Endothelial cell of hepatic sinusoid (primary cell): Measurements from ENCODE around the gene ZNF526.

Experiments used
- in situ Hi-C: cut with HindIII; loops from 2 replicates; pipeline ENCODE4 v1.10.0; 2017; ENCODE audit warnings: low sequenced_read_pairs

ZNF526 gene

GRCh38 chr19:42245231-42245630, 25.1 kb downstream of the ZNF526 start:
- in situ Hi-C loops, result no loop called here

DNA sequence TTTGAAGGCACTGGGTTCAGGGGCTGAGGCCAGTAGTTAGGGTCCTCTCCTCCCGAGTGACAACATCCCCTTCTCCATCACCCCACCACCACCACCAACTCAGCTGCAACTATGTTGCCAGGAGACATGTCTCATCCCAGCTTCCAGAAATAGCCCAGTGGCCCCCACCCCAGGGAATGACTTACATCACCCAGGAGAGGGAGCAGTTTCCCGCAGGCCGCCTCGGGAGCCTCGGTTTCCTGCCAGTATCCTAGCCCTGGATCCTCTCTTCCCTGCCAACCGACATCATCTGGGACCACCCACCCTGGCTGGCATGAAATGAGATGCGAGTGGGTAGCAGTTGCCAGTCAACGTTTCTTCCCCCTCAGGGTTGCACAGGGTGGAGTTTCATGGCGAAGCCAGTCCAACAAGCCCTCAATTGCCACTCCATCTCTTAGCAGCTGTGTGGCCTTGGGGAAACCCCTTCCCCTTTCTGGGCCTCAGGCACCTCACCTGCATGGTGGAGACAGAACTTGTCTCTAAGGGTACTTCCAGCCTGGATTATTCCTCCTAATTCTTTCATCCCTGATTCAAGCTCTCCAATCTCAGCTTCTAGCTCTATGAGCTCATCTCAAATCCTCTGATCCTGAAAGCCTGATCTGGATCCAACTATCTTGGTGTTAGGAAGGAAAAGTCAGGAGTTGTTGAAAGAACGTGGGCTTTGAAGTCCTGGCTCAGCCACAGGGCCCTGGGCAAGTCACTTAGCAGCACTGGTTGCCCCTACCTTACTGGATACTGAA, 26.2 kb downstream of the ZNF526 start:
- in situ Hi-C loops, result no loop called here

DNA sequence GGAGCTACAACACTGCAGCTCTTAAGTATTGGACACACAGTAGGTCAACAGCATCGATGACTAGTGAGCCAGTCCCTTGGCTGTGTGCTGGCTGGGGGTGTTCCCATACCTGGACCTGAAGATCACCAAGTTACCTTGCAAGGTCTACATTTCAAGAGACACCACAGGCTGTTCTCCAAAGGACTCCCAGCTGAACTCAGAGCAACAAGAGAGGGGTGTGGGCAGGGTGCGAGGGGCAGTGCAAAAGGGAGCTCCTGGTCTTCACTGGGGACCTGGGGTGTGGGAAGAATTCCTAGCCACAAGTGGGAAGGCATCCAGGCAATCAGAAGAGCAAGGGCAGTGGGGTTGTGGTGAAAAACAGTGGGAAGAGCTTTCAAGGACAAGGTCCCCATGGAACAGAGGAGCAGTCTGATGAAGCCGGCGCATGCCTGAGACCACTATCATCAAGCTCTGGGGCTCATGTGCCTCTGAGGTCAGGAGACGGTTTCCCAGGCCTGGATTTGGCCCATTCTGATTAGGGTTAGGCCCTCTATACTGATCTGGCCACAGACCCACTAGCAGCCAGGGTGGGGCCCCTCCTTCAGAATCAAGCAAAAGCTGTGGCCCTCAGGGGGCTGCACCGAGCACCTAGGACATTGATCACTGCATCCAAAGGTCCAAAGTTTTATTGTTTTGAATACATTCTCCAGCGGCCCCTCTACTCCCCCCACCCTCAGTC, 27.0 kb downstream of the ZNF526 start:
- in situ Hi-C loops, result no loop called here

- in situ Hi-C loops, result no loop called here
Observed at GRCh38 chr19:42247640-42248199, 27.6 kb downstream of the ZNF526 start.

GRCh38 chr19:42248270-42249148, 28.4 kb downstream of the ZNF526 start:
- in situ Hi-C loops, result no loop called here

DNA sequence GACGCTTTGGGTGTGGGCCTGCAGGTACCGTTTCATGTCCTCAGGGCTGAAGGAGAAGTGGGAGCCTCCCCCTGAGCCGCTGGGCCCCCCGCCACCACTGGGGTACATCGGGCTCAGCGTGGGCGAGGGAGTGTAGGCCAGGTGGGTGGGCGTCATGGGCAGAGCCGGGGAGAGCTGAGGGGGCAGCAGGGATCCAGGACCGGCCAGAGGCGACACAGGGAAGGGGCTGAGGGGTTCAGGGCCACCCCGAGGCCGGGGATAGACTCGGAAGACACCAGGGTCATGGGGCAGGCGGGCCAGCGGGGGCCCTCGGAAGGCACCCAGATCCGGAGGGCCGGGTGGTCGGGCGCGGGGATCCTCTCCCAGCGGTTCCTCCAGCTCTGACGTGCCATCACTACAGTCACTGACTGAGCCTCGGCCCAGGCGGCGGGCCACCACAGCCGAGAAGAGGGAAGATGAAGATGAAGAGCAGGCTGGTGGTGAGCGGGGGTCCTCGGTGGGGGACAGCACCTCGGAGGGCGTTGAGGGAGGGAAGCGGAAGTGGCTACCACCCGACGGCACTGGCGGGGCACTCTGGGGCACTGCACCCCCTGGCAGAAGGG, 29.1 kb downstream of the ZNF526 start:
- in situ Hi-C loops, result no loop called here

GRCh38 chr19:42249769-42250168, 29.7 kb downstream of the ZNF526 start:
- in situ Hi-C loops, result no loop called here

DNA sequence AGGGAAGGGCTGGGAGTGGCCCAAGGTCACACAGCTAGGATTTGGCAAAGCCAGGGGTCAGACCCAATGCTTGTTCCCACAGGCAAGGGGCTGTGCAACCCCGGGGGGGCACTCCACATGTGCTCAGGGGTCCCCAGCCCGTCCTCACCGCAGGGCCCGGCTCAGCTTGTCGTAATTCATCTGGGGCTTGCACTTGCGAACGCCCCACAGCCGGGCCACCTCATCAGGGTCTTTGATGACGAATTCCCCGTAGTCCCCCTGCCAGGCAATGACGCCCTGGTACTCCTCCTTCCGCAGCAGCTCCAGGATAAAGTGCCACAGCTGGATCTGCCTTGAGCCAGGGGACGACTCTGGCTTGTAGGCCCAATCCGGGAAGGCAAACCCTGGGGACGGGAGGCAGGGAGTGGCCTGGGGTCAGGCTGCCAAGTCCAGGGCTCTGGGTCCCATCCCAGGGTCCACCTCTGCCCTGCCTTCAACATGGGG, 30.1 kb downstream of the ZNF526 start:
- in situ Hi-C loops, result no loop called here

DNA sequence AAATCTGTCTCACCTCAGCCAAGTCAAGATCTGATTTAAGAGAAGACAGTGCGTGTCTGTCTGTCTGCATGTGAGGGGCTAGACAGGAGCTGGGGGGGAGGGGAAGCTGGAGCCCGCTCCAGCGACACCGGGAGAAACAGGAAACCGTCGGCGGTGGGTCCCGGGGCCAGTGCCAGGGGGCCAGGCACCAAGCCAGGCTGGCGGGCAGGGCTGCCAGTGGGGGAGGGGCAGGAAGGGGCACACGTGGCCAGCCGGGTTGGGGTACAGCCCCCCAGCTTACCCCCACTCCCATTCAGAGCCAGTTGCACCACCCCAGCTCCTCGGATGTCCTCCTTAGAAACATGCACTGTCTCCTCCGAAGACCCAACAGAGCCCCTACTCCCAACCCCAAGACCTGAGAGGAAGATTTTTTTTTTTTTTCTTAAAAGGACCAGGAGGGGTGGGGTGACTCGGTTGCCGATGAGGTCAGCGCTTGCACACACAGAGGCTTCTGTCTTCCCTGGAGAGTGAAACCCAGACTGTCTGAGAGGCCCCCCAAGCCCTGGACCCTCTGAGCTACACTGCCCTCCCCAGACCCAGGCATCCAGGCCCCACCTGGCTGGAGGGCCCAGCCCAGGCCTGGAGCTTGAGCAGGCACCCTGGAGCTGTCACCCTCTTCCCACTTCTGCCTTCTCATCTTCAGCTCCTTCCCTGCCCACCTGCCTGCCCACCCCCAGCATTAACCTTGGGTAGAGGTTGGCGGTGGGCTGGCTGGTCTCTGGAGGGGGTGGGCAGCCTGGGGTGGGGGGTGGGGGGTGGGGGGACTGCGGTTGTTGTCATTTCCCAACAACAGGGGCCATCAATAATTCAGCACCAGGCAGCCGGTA, 30.8 kb downstream of the ZNF526 start:
- in situ Hi-C loops, result no loop called here

GRCh38 chr19:42251572-42252358, 31.7 kb downstream of the ZNF526 start:
- in situ Hi-C loops, result no loop called here

GRCh38 chr19:42252365-42253244, 32.5 kb downstream of the ZNF526 start:
- in situ Hi-C loops, result no loop called here

DNA sequence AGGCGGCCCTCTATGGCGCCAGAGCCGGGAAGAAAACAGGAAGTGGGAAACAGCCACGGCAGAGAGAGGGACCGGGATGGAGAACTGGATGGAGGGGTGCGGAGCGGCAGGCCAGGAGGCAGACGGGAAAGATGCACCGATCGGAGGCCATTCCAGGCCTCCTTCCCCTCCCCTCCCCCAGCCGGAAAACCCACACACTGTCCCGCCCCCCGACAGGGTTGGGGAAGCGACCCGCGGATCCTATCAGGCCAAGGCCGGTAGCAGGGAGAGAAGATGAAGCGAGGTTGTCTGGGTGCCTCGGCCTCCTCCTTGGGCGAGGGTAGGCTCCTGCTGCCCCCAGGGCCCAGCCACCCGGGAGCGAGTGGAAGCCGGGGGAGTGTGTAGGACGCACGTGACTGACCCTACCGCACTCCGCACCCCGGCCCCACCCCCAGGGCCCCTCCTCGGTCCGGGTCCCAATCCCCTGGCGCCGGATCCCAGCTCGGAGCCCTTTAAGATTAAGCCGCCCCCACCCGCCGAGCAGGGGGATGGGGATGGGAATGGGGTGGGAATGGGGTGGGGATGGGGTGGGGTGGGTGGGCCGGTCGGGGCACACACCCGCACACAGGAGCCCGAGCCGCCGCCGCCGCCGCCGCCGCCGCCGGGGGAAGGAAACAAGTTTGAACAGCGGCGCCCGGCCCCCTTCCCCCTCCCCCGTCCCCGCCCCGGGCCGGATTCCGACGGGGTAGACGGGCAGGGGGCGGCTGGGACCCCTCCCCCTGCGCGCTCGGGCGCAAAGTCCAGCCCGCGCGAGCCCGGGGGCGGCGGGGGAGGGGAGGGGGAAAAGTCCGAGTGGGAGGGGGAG, 33.4 kb downstream of the ZNF526 start:
- in situ Hi-C loops, result no loop called here

- in situ Hi-C loops, result no loop called here
Observed at GRCh38 chr19:42254089-42254849, 34.2 kb downstream of the ZNF526 start.

GRCh38 chr19:42254850-42255765, 35.0 kb downstream of the ZNF526 start, which contains the start of gene ERF:
Gene ERF, minus strand, starts transcription at chr19:42255128. Its CDS starts 129 bp downstream, at chr19:42254999.
- in situ Hi-C loops, result loop anchor here (5.0 kb wide), 1 partner anchor 77 kb away; no protein-coding TSS in a partner anchor
